Fibroblast of peridontal ligament (primary cell): ENCODE data around the gene RPS6KA2.

ENCODE experiments used
- DNase-seq: peaks from one replicate; pipeline ENCODE4 v3.0.0-alpha.2; 2010; ENCODE audit errors: extremely low read depth

Gene RPS6KA2

DNA sequence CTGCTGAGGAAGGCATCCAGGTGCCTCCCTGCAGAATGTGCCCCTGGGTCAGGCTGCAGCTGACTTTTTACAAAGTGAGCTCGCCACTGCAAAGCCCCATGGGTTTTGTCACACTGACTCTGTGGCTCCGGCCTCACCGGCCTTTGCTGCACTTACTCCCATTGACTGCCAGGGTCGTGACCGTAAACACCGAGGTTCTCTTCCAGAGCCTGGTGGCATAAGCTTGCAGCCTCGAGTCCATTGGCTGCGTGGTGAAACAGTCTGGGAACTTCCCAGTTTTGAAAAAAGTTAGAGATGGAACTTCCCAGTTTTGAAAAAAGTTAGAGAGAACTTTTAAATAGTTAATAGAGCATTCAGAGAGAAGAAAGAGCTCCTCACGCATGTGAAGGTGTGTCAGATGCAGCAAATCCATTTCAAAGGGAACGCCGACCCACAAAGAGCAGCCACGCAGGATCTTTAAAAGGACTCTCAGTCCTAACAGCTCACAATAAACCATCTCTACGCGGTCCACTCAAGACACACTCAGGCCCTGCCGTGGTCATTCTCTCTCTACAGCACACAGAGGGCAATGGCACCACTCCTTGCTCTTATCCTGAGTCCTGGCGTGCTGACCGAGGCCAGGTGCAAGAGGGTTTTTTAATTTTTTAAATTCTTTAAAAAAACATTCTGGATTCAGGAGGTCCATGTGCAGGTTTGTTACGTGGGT, 53.4 kb downstream of the RPS6KA2 start:
- no peak for DNase-seq

DNA sequence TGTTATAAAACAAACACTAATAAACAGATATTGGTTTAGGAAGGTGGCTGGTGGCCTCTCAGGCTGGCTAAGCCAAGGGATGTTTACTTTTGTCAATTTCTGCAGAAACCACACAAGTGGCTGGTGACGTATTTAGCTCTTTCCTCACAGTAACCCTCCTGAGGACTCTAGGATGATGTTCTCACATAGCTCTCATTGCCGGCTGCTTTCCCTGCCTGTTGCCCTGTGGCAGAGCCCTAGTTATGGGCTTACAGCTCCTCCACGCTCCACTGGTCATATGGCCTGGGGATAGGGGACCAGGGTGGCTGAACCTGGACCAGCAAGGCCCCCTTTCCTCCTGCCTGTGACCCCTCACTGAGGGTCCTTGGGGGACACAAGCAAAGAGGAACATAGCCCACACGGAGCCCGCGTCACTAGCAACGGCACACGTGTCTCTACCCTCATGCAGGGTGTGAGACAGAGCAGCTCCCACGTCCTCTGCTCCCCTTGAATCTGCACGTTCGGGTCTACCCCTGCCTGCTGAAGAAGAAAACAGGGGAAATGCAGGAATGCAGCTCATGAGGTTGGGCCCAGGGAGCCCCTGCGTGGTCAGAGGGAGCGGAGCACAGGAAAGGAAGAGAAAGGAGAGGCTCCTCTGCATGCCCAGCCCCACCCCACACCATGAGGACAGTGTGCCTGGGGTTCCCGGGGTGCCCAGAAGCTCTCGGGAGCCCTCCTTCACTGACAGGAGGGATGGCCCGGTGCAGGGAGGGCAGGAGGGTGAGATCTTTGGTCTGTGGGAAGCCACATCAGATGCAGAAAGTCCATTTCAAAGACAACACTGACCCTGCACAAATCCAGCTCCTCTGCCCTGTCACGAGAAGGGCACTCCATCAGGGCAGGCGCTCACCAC, 54.4 kb downstream of the RPS6KA2 start:
- DNase-seq: peak; percentile 98

DNA sequence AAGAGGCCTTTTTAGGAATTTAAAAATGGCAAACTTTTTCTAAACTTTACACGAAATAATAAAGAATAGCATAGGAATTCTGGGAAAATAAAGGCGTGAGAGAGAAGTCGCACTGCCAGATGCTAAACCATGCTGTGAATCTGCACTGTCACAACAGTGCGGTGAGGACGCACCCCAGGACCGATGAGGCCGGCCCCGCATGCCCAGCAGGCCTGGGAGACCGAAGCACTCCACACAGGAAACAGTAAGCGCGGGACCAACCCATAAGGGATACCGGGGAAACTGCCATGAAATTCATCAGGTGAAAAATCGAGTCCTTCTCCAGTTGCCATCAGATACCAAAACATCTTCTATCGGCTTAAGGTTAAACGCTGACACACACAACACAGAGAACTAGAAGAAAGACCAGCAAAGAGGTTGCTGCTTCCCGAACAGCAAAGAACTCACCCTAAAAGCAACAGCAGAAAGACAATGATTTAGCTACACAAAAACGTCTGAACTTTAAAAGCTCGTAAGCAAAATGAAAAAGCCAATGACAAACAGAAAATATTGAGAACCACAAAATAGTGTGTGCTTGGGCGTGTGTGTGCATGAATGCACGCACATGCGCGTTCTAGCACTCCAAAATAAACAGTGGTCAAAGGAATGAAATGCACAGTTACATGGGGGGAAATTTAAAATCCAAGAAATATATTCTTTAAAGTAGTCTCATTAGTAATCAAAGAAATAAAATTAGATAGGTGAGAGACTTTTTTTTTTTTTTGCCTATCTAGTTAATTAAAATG, 55.9 kb downstream of the RPS6KA2 start:
- peak; percentile 71 for DNase-seq

DNA sequence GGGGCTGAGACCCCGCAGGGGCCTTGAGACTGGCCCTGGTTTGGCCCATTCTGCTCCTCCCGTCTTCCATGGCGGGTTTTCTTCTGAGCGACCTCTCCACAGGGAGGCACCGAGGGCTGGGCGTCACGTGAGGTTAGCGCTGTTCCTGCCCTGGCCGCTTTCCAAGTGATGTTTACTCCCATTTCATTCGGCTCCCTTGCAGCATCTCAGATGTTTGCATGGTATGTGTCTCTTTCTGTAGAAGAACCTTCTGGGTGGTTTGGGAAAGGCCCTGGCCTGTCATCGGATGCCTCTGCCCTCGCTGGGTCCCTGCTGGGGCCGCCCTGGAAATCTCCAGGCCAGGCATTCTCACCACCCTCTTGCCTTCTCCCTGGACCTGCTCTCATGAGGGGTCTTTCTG, 57.8 kb downstream of the RPS6KA2 start:
- DNase-seq: no peak

GRCh38 chr6:166567813-166568212, 59.2 kb downstream of the RPS6KA2 start:
- DNase-seq: no peak

- peak; percentile 93 for DNase-seq
Observed at GRCh38 chr6:166567107-166567506, 59.9 kb downstream of the RPS6KA2 start.

DNA sequence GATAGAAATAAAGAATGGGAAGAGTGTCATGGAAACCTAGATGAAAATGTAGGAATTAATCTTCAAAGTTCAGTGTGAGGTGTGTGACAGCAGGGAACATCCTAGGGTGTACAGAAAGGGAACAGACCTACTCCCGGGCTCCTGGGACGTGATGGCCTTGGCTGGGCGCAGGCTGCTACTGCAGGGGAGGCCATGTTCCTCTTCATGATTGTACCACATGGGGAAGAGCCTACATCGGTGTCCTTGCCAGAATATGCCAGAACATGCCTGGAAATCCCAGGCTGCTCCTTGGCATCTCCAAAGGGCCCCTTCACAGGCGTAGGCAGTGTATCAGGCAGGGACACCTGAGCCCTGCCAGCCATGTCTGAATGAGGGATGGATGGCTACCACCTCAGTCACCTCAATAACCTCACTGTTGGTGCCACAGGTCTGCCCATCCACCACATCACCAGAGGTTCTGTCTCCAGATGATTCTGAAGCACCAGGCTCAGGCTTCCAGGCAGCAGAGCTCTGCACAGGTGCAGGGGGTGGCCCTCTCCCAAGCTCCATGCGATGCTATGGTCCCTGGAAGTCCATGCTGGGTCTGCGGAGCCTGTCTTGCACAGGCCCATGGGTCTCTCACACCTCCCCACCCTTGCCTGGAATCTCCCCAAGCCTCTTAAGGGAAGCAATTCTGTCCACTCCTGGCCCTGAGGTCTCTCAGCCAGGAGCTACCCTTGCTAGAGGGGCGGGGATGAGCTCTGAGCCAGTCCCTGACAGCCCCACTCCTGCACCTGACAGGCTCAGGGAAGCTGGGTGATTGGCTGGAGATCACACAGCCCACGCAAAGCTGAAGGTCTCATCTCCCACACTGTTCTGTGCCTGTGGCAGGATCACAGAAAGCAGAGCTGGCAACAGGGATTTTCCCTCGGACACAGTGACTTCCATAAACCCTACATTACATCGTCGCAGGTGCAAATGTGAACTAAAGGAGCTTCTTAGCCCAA, 60.7 kb downstream of the RPS6KA2 start:
- DNase-seq: no peak

GRCh38 chr6:166565084-166565967, 61.7 kb downstream of the RPS6KA2 start:
- DNase-seq: no peak

GRCh38 chr6:166563805-166564204, 63.2 kb downstream of the RPS6KA2 start:
- DNase-seq: no peak

- DNase-seq: no peak
Observed at GRCh38 chr6:166563200-166563599, 63.9 kb downstream of the RPS6KA2 start.

DNA sequence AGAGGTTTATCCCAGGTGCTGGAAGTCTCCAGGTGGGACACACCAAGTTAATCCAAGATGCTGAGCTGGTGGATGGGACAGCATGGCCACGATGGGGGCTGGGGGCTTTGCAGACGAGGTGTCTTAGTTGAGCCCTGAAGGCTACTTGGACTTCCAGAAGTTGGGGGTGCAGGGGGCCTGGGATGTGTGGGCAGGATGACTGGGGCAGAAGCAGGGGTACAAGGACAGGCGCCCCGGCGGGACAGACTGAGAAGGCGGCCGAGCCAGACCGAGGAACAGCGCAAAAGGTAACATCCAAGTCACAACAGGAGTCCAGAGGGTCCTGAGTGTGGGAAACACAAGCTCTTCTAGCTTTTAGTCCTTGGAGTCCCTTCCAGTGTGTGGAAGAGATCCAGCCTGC, 64.3 kb downstream of the RPS6KA2 start:
- DNase-seq: no peak

DNA sequence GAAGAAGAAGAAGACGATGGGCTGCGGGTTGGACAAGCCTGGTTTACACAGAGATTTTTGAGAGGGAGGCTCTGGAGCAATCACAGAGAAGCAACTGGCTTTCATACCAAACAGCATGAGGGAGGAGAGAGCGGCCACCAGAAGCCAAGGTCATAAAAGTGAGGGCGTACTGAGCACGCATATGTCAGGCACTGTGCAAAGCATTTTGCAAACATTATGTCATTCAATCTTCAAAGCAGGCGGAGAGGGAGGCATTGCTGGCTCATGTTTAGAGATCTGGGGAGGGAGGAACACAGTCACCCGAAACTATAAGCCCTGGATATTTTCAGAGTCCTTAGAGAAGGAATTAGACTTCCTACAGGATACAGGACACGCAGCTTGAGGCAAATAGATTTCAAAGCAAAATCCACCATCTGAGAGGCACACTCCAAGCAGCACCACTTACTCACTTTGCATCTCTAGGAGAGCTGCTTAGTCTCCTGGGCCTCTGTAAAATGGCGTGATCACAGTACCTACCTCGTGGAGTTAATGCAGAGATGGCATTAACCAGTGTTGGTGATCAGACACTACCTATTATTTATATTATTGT, 65.2 kb downstream of the RPS6KA2 start:
- no peak for DNase-seq

GRCh38 chr6:166560222-166560621, 66.8 kb downstream of the RPS6KA2 start:
- DNase-seq: no peak

DNA sequence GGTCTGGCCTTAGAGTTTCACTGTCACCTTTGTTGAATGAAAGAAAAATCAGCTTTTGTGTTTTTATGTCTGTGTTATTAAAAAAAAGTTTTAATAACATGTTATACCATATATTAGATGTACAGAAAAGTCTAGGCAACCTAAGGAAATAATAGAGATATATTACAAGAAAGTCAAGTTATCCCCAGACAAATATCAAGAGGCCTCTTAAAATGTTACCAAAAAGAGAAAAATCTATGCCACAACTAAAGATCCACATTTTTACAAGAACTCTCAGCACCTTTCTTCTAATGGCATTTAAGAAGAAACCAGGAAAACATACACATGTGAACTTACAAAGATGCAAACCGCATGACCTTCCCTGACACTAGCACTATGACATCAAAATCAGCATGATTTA, 67.4 kb downstream of the RPS6KA2 start:
- DNase-seq: no peak

GRCh38 chr6:166559211-166559610, 67.8 kb downstream of the RPS6KA2 start:
- peak; percentile 56 for DNase-seq

DNA sequence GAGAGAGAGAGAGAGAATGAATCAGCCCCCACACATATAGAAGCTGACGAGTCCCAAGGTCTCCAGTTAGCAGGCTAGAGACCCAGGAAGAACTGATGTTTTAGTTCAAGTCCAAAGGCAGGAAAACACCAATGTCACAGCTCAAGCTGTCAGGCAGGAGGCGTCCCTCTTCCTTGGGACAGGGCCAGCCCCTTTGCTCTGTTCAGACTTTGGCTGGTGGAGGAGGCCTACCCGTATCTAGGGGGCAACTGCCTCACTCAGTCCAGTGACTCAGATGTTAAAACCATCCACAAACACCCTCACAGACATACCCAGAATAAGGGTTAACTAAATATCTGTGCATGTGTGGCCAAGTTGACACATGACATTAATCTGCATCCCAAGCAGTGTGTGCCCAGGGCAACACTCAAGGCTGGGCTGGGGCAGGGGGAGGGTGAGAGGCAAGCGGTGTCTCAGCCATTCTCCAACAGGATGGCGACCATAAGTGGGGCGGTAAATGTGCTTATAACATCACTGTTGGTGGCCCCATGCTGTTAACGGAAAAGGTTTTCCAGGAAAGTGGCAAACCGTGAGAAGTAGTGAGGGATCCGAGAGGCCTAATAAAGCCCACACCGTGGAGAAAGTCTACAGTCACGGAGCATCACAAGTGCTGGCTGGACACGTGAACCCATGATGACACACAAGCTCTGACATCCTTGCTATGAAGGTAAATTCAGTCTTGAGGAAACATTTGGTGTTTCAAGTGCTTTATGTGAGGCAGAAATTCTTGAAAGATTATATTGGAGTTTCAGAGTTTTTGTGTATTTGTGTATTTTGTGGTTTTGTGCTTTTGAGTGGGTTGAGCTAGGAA, 68.7 kb downstream of the RPS6KA2 start:
- no peak for DNase-seq

DNA sequence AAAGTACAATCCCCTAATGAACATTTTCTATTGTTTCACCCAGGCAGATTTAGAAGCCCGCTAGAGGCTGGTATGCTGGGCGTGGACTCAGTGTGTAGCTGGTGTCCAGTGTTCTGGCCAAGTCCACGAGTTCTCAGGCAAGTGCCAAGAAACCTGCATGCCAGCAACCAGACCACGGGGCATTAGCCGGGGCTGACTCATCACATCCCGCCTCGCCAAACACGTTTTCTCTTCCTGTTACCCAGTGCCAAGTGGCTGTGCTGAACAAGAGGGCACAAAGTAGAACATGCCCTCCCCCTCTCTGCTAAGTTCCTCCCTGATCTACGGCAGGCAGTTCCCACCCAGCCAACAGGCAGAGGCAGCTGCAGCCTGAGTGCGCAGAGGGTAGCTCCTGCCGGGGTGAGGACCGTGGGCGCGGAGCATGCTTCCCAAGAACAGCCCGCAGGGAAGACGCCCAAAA, 70.2 kb downstream of the RPS6KA2 start:
- peak; percentile 83 for DNase-seq

GRCh38 chr6:166556336-166556735, 70.7 kb downstream of the RPS6KA2 start:
- no peak for DNase-seq

DNA sequence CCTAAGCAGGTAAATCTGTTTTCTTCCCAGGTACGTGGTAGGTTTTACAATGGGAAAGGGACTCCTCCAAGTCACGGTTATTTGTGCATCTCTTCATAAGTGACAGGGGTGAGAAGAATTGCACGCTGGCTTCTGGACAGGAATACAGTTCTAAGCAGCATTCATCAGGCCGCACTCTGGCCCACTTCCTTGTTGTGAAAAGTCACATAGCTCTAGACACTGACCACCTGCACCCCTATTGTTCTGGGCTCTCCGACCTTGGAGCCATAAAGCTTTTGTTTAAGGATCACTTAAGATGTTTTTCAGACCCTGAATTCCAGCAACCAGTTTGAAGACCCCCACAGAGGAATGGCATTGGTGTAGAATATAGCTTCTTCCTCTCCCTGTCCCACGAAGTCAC, 72.0 kb downstream of the RPS6KA2 start:
- no peak for DNase-seq
